Upper lobe of left lung (tissue), 4 donors: ENCODE measurements around the gene CELSR2.

Experiments used
- CTCF ChIP-seq, 6 experiments: fragments of 450-650 bp in 4 of 6; fragments of 200-600 bp in 2 of 6; sonication (generic) in 2 of 6; IDR thresholded peaks; one replicate each; pipeline ENCODE4 v1.5.1; 2016 to 2019; ENCODE audit warnings: antibody characterized with exemption in 6 of 6
- EP300 ChIP-seq, 4 donors: sonication (generic); formaldehyde crosslinking; IDR thresholded peaks; one replicate each; pipeline ENCODE4 v1.5.1; 2017; ENCODE audit warnings: antibody characterized with exemption in 4 of 4, control low read depth in 2 of 4
- POLR2AphosphoS5 ChIP-seq, 2 donors: sonication (generic); formaldehyde crosslinking; IDR thresholded peaks; one replicate each; pipeline ENCODE4 v1.5.1; 2017; ENCODE audit warnings: antibody characterized with exemption in 2 of 2

- TF ChIP-seq POLR2AphosphoS5 (IDR thresholded peaks at IDR 0.05): no peak
- no peak for TF ChIP-seq CTCF (IDR thresholded peaks at IDR 0.05)
- no peak for TF ChIP-seq EP300 (IDR thresholded peaks at IDR 0.05)
Observed at GRCh38 chr1:109266965-109267364, 17.6 kb downstream of the CELSR2 start.
